WERI-Rb-1 (cell line): ENCODE data around the gene TEX28.

ENCODE experiments used
- DNase-seq: peaks from one replicate; pipeline ENCODE4 v3.0.0-alpha.2; 2020
- H3K27ac ChIP-seq: fragments of 250-450 bp; sonication (Bioruptor Pico); 2 replicates; pipeline ENCODE4 v1.5.1; 2020; ENCODE audit warnings: mild to moderate bottlenecking, moderate library complexity
- H3K27me3 ChIP-seq: fragments of 250-450 bp; sonication (Bioruptor Pico); 2 replicates; pipeline ENCODE4 v1.5.1; 2021; ENCODE audit warnings: mild to moderate bottlenecking, low read depth, moderate library complexity; ENCODE audit not compliant: insufficient read depth, severe bottlenecking
- H3K36me3 ChIP-seq: fragments of 250-450 bp; sonication (Bioruptor Pico); 2 replicates; pipeline ENCODE4 v1.5.1; 2020; ENCODE audit warnings: mild to moderate bottlenecking, moderate library complexity
- H3K4me3 ChIP-seq: 2 replicates; pipeline ENCODE4 v1.5.1; 2011; ENCODE audit warnings: low read depth, mild to moderate bottlenecking, control low read depth, low read length
- H3K9me3 ChIP-seq: fragments of 250-450 bp; sonication (Bioruptor Pico); 2 replicates; pipeline ENCODE4 v1.5.1; 2021; ENCODE audit warnings: mild to moderate bottlenecking, moderate library complexity; ENCODE audit not compliant: severe bottlenecking
- CTCF ChIP-seq: IDR thresholded peaks from 2 replicates; pipeline ENCODE4 v1.5.1; 2011; ENCODE audit warnings: low read depth, mild to moderate bottlenecking, control low read depth, inconsistent platforms, low read length

Gene TEX28

DNA sequence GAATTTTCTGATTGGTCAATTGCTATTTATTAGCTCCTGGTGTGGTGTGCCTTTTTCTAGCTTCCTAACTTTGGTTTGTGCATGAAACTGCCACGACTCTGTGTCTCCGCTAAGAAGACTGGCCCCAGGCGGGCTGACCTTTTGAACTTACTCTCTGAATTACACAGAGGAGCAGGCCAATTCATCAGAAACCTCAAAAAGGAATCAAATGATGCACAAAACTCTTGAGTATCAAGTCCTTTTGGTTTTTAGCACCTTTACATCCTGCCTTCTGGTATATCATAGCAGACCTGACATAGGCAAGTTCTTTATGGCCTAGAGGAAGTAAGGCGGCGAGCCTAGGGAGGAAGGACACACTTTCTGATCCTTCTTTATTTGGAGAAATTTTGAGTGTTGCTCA is 18.2 kb upstream of the TEX28 start:
- Histone ChIP-seq H3K4me3 (no peak overlapping the region), H3K27ac (no peak overlapping the region), H3K9me3 (no peaks in the 10 kb centered on the region), H3K36me3 (no peaks in the 10 kb centered on the region), H3K27me3 (no peaks in the 10 kb centered on the region)
- TF ChIP-seq CTCF: no peak
- DNase-seq: no peak

DNA sequence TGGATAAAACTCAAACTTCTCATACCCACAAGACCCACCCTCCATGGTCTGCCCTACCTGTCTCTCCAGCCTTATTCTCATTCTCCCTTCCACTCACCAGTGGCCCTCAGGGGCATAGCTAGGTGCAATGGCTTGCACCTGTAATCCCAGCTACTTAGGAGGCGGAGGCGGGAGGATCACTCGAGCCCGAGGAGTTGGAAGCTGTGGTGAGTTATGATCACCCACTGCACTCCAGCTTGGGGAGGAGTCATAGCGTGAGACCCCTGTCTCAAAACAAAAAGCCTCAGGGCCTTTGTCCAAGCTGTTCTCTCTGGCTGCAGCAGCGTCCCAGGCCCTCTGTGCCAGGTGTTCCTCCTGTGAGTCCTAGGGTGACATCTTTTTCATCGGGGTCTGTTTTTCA is 17.2 kb upstream of the TEX28 start:
- Histone ChIP-seq H3K27ac (no peak overlapping the region), H3K4me3 (no peak overlapping the region), H3K36me3 (no peaks in the 10 kb centered on the region), H3K27me3 (no peaks in the 10 kb centered on the region), H3K9me3 (no peaks in the 10 kb centered on the region)
- no peak for TF ChIP-seq CTCF
- no peak for DNase-seq

GRCh38 chrX:154310616-154311536 is 16.0 kb upstream of the TEX28 start:
- Histone ChIP-seq H3K9me3 (no peaks in the 10 kb centered on the region), H3K36me3 (no peaks in the 10 kb centered on the region), H3K27ac (no peak overlapping the region), H3K27me3 (no peaks in the 10 kb centered on the region), H3K4me3 (no peak overlapping the region)
- TF ChIP-seq CTCF: no peak
- DNase-seq: peak; percentile 27

DNA sequence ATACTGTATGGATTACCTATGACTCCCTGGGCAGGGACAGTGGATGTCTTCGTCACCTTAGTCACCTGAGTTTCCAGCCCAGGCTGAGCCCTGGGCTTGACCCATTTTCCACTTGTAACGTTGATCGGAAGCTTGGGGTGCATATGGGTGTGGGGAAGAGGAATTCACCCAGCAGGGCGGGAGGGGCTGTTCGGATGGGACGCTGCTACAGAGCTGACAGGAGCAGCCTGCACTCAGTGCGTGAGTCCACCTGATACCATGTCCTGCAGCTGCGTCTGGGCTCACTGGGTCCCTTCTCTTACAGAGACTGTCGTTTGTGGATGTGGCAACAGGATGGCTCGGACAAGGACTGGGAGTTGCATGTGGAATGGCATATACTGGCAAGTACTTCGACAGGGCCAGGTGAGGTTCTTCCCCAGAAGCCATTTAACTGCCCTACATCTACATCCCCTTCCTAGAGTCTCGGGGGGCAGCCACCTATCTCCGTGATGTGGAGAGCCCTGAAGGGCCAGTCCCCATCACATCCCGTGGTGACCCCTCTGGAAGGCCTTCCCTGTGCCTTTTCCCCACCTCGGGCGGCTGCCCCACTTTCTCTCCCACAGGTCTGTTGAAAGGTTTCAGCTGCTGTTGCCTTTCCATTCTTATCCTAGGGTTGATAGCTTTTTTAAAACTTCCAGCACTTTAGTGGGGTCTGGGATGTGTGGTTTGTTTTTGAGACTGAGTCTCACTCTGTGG is 14.3 kb upstream of the TEX28 start:
- no peak for TF ChIP-seq CTCF
- Histone ChIP-seq H3K36me3 (no peaks in the 10 kb centered on the region), H3K4me3 (no peak overlapping the region), H3K9me3 (no peaks in the 10 kb centered on the region), H3K27ac (no peak overlapping the region), H3K27me3 (peaks cover 4% of the 10 kb centered on the region)
- no peak for DNase-seq

DNA sequence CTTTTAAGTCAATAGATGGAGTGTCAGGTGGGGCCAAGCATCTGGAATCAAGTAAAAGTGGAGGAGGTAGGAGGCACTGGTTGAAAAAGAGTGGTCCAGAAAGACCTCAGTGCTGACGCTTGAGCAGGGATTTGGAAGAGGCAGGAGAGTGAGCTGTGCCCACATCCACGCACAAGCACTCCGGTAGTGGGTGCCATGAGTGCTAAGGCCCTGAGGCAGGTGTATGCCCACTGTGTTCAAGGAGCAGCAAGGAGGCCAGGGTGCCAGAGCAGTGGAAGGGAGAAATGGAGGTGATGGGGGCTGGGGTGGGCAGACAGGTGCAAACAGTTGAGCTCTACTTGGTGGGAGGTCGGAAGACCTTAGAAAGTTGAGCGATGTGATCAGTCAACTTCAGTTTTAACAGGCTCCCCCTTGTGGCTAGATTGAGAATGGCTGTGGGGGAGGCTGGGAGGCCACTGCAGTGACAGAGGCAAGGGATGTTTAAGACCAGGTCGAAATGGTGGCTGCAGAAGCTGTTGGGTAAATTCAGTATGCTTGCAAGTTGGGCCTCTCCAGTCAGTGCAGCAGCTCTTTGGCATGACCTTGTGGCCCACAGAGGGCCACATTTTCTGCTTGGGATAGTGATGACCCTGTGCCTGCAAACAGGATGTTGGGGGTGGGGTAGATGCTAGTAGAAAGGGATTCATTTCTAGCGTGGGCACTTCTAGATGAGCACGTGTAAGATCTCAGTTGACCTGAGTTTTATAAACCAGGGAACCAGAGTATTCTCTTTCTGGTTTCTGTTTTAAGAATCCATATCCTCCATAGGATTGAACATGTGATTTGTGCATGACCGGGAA is 13.4 kb upstream of the TEX28 start:
- DNase-seq: peak; percentile 82
- H3K4me3 ChIP-seq: no peak overlapping the region
- no peaks in the 10 kb centered on the region for H3K36me3 ChIP-seq
- TF ChIP-seq CTCF: peak; percentile 84
- H3K27ac ChIP-seq: no peak overlapping the region
- peaks cover 4% of the 10 kb centered on the region for H3K27me3 ChIP-seq
- H3K9me3 ChIP-seq: no peaks in the 10 kb centered on the region
